ENCODE data around the gene CTNNA3. TPM values are rescaled to one million over a fixed set of nuclear protein-coding genes. Genes with fewer than 3 reads are reported as not detected.

Gene CTNNA3
- total RNA-seq, 2 donors from 2014 or later: 3.2 to 7.2 TPM

GRCh38 chr10:66483966-66484365 is 1212.0 kb downstream of the CTNNA3 start:
- Histone ChIP-seq H3K9ac (ENCODE audit: extremely low read depth, low read length, poor library complexity, severe bottlenecking) (no peak overlapping the region), H3K9me3 (ENCODE audit: control insufficient read depth, low read length) (peaks cover 15% of the 10 kb centered on the region), H3K4me1 (ENCODE audit: control insufficient read depth, insufficient read depth, low read length) (no peaks in the 10 kb centered on the region), H3K27me3 (ENCODE audit: control insufficient read depth, insufficient read depth, low read length, poor library complexity, severe bottlenecking) (no peaks in the 10 kb centered on the region), H3K36me3 (ENCODE audit: control insufficient read depth, insufficient read depth, low read length) (no peaks in the 10 kb centered on the region), H3K4me3 (ENCODE audit: low read length) (no peak overlapping the region), H3K27ac (ENCODE audit: low read depth, low read length) (no peak overlapping the region)
- Mint-ChIP-seq H3K36me3 (ENCODE audit: low read depth) (no peaks in the 10 kb centered on the region), H3K4me3 (no peak overlapping the region), H3K27ac (no peak overlapping the region), H3K27me3 (ENCODE audit: insufficient read depth) (no peaks in the 10 kb centered on the region), H3K9me3 (peaks cover 6% of the 10 kb centered on the region), H3K4me1 (peaks cover 5% of the 10 kb centered on the region)
- no peak for DNase-seq
- no peak for TF ChIP-seq CTCF (conservative IDR thresholded peaks at IDR 0.05)

DNA sequence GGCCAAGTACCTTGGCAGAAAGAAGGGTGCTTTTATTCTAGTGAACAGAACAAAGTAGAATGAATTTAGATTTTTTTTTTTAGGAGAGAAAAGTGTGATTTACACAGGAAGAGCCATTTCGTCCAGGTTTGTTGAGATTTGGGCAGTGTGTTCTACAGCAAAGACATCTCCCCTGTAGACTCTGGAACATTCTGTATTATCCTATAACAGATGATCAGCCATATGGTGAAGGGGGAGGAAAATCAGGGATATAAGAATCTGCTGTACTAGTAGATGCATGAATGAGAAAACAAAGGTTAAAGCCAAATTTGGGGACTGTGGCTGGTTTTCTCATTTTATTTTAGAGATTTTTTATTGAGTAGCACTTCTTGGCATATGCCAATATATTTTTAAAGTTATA is 1223.8 kb downstream of the CTNNA3 start:
- Mint-ChIP-seq H3K27me3 (ENCODE audit: insufficient read depth) (peaks cover 1% of the 10 kb centered on the region), H3K36me3 (ENCODE audit: low read depth) (no peaks in the 10 kb centered on the region), H3K4me3 (no peak overlapping the region), H3K27ac (no peak overlapping the region), H3K9me3 (no peaks in the 10 kb centered on the region), H3K4me1 (no peaks in the 10 kb centered on the region)
- Histone ChIP-seq H3K27ac (ENCODE audit: low read depth, low read length) (no peak overlapping the region), H3K27me3 (ENCODE audit: control insufficient read depth, insufficient read depth, low read length, poor library complexity, severe bottlenecking) (no peaks in the 10 kb centered on the region), H3K9me3 (ENCODE audit: control insufficient read depth, low read length) (no peaks in the 10 kb centered on the region), H3K36me3 (ENCODE audit: control insufficient read depth, insufficient read depth, low read length) (no peaks in the 10 kb centered on the region), H3K9ac (ENCODE audit: extremely low read depth, low read length, poor library complexity, severe bottlenecking) (no peak overlapping the region), H3K4me3 (ENCODE audit: low read length) (no peak overlapping the region), H3K4me1 (ENCODE audit: control insufficient read depth, insufficient read depth, low read length) (no peaks in the 10 kb centered on the region)
- no peak for DNase-seq
- TF ChIP-seq CTCF (conservative IDR thresholded peaks at IDR 0.05): no peak
- WGBS, 2 experiments (ENCODE audit: insufficient coverage in 1 of 2, insufficient read length in 1 of 2): 94% methylated on average over 1 of the region's 1 CpG; no CpG with 5 or more reads in 1 of the 2 experiments

DNA sequence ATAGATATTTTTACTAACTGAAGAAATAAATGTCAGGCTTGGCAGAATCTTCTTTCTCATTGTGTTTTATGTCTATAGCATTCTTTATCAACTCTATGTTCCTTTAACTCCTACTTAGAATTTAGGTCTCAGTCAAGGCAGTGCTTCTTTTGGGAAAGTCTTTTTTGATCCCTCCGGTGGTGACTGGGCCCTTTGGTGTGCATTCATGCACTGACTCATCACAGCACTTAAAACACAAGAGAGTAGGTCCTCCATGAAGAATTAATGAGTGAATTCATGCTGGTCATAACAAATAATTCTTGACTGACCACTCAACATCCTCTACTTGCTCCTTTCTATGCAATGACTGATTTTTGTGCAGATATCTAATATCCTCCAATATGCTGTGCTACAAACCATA is 1229.0 kb downstream of the CTNNA3 start:
- Histone ChIP-seq H3K36me3 (ENCODE audit: control insufficient read depth, insufficient read depth, low read length) (no peaks in the 10 kb centered on the region), H3K27me3 (ENCODE audit: control insufficient read depth, insufficient read depth, low read length, poor library complexity, severe bottlenecking) (no peaks in the 10 kb centered on the region), H3K4me3 (ENCODE audit: low read length) (no peak overlapping the region), H3K9ac (ENCODE audit: extremely low read depth, low read length, poor library complexity, severe bottlenecking) (no peak overlapping the region), H3K9me3 (ENCODE audit: control insufficient read depth, low read length) (peaks cover 8% of the 10 kb centered on the region), H3K4me1 (ENCODE audit: control insufficient read depth, insufficient read depth, low read length) (no peaks in the 10 kb centered on the region), H3K27ac (ENCODE audit: low read depth, low read length) (no peak overlapping the region)
- Mint-ChIP-seq H3K9me3 (peaks cover 3% of the 10 kb centered on the region), H3K27ac (no peak overlapping the region), H3K36me3 (ENCODE audit: low read depth) (no peaks in the 10 kb centered on the region), H3K27me3 (ENCODE audit: insufficient read depth) (no peaks in the 10 kb centered on the region), H3K4me1 (no peaks in the 10 kb centered on the region), H3K4me3 (no peak overlapping the region)
- no peak for TF ChIP-seq CTCF (conservative IDR thresholded peaks at IDR 0.05)
- no peak for DNase-seq
- WGBS, 2 experiments (ENCODE audit: insufficient coverage in 1 of 2, insufficient read length in 1 of 2): 88 to 100% methylated on average over 1 of the region's 1 CpG
